Activated CD4-positive, alpha-beta memory T cell treated with anti-CD3 and anti-CD28 coated beads for 36 hours (primary cell): ENCODE data around the gene KNTC1. TPM values are rescaled to one million over a fixed set of nuclear protein-coding genes. Genes with fewer than 3 reads are reported as not detected.
"Not testable (repeated sequence)": the region's sequence is repeated elsewhere in the genome, so short reads cannot be mapped to it uniquely, and the experiment has no call there.

Experiments used
- CTCF ChIA-PET: fragments of 350-600 bp; sonication (Branson Sonifier 250); formaldehyde crosslinking; loops from one replicate; lab custom pipeline; 2021; ENCODE audit warnings: antibody characterized with exemption, inconsistent platforms; lab: Charles Lee
- POLR2A ChIA-PET: fragments of 350-600 bp; sonication (Branson Sonifier 250); formaldehyde crosslinking; loops from one replicate; lab custom pipeline; 2021; ENCODE audit warnings: antibody characterized with exemption; lab: Charles Lee
- DNase-seq: peaks from one replicate; pipeline ENCODE4 v3.0.0-alpha.2; 2020
- H3K27ac Mint-ChIP-seq: one replicate; pipeline ENCODE4 v1.8.0; 2021; ENCODE audit warnings: mixed read lengths
- H3K27me3 Mint-ChIP-seq: one replicate; pipeline ENCODE4 v1.8.0; 2021; ENCODE audit warnings: mixed read lengths
- H3K36me3 Mint-ChIP-seq: one replicate; pipeline ENCODE4 v1.8.0; 2021; ENCODE audit warnings: mixed read lengths
- H3K4me1 Mint-ChIP-seq: one replicate; pipeline ENCODE4 v1.8.0; 2021; ENCODE audit warnings: low read depth, mixed read lengths
- H3K4me3 Mint-ChIP-seq: one replicate; pipeline ENCODE4 v1.8.0; 2021; ENCODE audit warnings: mild to moderate bottlenecking, mixed read lengths
- H3K9me3 Mint-ChIP-seq: one replicate; pipeline ENCODE4 v1.8.0; 2021; ENCODE audit warnings: mixed read lengths
- intact Hi-C: fragments of 100-400 bp; cut with micrococcal nuclease; formaldehyde crosslinking; loops from one replicate; pipeline ENCODE4 v1.15.1; 2023
- total RNA-seq, 2 experiments: library from RNA; stranded (reverse); gene quantifications; one replicate each; pipeline ENCODE4 v1.2.3, GENCODE V29; 2021

Gene KNTC1
- total RNA-seq, 2 experiments from 2014 or later = 136 to 147 TPM

DNA sequence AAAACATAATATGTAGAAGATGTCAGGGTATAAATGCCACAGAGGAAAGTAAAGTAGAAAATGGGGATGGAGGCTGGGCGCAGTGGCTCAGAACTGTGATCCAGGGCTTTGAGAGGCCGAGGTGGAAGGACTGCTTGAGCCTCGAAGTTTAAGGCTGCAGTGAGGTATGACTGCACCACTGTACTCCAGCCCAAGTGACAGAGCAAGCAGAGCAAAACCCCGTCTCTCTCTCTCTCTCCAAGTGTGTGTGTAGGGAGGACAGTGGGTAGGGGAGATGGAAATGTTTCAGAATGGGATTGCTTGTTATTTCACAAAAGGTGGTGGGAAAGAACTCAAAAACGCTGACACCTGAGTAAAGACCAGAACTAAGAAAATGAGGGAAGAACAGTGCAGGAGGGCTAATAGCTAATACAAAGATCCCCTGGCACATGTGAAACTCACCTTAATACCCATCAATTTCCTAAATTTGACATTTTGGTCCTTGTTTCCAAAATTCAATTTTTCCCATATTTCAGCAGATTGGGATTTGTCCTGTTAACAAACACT, 20.6 kb upstream of the KNTC1 start:
- Mint-ChIP-seq H3K4me3 (no peak overlapping the region), H3K27ac (peak overlapping the region; percentile 34), H3K36me3 (peaks cover 55% of the 10 kb centered on the region), H3K27me3 (no peaks in the 10 kb centered on the region), H3K9me3 (no peaks in the 10 kb centered on the region), H3K4me1 (peaks cover 9% of the 10 kb centered on the region)
- ChIA-PET CTCF (no interaction called here), POLR2A (interaction anchor here (14.9 kb wide), 1 partner anchor 17 kb away, joined by 215 read pairs; the partner anchor contains the start of genes KNTC1 and RSRC2)
- DNase-seq = no peak
- intact Hi-C loops = no loop called here

GRCh38 chr12:122508163-122508562, 18.9 kb upstream of the KNTC1 start:
- DNase-seq = no peak
- H3K27me3 Mint-ChIP-seq = no peaks in the 10 kb centered on the region
- no peaks in the 10 kb centered on the region for H3K9me3 Mint-ChIP-seq
- intact Hi-C loops = no loop called here
- peaks cover 62% of the 10 kb centered on the region for H3K36me3 Mint-ChIP-seq
- H3K4me1 Mint-ChIP-seq = no peaks in the 10 kb centered on the region
- ChIA-PET CTCF (interaction anchor here (0.6 kb wide), 1 partner anchor 150 kb away, joined by 3 read pairs; no protein-coding TSS in a partner anchor), POLR2A (interaction anchor here (1.2 to 14.9 kb wide), 2 partner anchors 16 to 109 kb away, joined by 5 to 215 read pairs; partner anchors contain the start of genes KNTC1 and RSRC2)
- H3K27ac Mint-ChIP-seq = no peak overlapping the region
- no peak overlapping the region for H3K4me3 Mint-ChIP-seq

DNA sequence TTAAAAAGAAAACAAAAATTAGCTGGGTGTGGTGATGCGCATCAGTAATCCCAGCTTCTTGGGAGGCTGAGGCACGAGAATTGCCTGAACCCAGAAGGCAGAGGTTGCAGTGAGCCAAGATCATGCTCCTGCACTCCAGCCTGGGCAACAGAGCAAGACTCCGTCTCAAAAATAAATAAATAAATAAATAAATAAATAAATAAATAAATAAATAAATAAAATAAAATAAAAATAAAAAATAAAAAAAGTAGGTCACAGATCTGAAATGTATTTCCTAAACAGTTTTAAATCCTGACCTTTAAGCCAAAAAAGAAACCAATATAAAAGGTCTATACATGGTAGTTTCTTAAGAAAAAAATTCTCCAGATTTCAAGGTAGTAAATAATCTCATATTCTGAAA, 14.0 kb upstream of the KNTC1 start:
- H3K9me3 Mint-ChIP-seq, intact Hi-C loops, DNase-seq, H3K27me3 Mint-ChIP-seq, H3K4me3 Mint-ChIP-seq, H3K27ac Mint-ChIP-seq: not testable (repeated sequence)
- ChIA-PET POLR2A (interaction anchor here (1.4 to 3.4 kb wide), 2 partner anchors 12 to 14 kb away, joined by 4 to 11 read pairs; partner anchors contain the start of genes KNTC1, RSRC2 and ZCCHC8), CTCF (interaction anchor here (1.0 to 1.4 kb wide), 3 partner anchors 12 to 113 kb away, joined by 3 to 5 read pairs (median 5); no protein-coding TSS in a partner anchor)
- peaks cover 68% of the 10 kb centered on the region for H3K36me3 Mint-ChIP-seq
- H3K4me1 Mint-ChIP-seq = peaks cover 14% of the 10 kb centered on the region

DNA sequence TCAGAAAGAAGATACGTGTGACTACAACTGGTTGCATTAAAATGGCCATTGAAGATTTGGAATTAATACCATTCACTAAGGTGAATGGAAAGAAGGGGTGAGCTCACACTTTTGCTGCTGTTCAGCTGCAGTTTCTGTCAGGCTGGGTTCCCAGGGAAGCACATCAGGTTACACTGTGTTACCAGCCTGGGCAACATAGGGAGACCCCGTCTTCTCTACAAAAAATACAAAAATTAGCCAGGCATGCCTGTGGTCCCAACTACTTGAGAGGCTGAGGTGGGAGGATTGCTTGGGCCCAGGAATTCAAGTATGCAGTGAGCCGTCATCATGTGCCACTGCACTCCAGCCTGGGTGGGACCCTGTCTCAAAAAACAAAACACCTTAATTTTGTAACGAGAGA, 13.4 kb upstream of the KNTC1 start:
- H3K27ac Mint-ChIP-seq = no peak overlapping the region
- H3K27me3 Mint-ChIP-seq = no peaks in the 10 kb centered on the region
- ChIA-PET POLR2A (interaction anchor here (1.4 kb wide), 1 partner anchor 13 kb away, joined by 4 read pairs; the partner anchor contains the start of genes KNTC1 and RSRC2), CTCF (interaction anchor here (1.0 to 1.4 kb wide), 3 partner anchors 12 to 114 kb away, joined by 3 to 5 read pairs (median 5); no protein-coding TSS in a partner anchor)
- intact Hi-C loops = no loop called here
- no peaks in the 10 kb centered on the region for H3K9me3 Mint-ChIP-seq
- H3K4me3 Mint-ChIP-seq = no peak overlapping the region
- peaks cover 71% of the 10 kb centered on the region for H3K36me3 Mint-ChIP-seq
- peaks cover 17% of the 10 kb centered on the region for H3K4me1 Mint-ChIP-seq
- DNase-seq = no peak

DNA sequence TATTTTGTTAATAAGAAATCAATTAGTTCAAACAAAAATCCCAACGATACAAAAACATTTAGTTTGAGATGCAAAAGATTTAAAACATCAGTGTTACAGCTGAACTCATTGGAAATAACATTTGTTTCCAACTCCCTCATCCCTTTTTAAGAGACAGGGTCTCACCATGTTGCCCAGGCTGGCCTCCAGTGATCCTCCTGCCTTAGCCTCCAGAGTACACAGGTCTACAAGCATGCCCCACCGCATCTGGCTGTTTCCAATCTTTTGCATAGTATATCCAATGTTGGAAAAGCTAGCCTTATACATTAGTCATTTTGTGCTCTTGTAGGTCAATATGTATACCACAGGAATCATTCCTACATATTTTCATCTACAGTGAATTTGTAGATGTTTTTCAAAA, 11.8 kb upstream of the KNTC1 start:
- ChIA-PET POLR2A (no interaction called here), CTCF (interaction anchor here (1.0 kb wide), 1 partner anchor 278 kb away, joined by 3 read pairs; no protein-coding TSS in a partner anchor)
- DNase-seq = no peak
- peaks cover 72% of the 10 kb centered on the region for H3K36me3 Mint-ChIP-seq
- intact Hi-C loops = no loop called here
- H3K9me3 Mint-ChIP-seq = no peaks in the 10 kb centered on the region
- peaks cover 29% of the 10 kb centered on the region for H3K4me1 Mint-ChIP-seq
- no peak overlapping the region for H3K4me3 Mint-ChIP-seq
- no peaks in the 10 kb centered on the region for H3K27me3 Mint-ChIP-seq
- peak overlapping the region; percentile 18 for H3K27ac Mint-ChIP-seq

DNA sequence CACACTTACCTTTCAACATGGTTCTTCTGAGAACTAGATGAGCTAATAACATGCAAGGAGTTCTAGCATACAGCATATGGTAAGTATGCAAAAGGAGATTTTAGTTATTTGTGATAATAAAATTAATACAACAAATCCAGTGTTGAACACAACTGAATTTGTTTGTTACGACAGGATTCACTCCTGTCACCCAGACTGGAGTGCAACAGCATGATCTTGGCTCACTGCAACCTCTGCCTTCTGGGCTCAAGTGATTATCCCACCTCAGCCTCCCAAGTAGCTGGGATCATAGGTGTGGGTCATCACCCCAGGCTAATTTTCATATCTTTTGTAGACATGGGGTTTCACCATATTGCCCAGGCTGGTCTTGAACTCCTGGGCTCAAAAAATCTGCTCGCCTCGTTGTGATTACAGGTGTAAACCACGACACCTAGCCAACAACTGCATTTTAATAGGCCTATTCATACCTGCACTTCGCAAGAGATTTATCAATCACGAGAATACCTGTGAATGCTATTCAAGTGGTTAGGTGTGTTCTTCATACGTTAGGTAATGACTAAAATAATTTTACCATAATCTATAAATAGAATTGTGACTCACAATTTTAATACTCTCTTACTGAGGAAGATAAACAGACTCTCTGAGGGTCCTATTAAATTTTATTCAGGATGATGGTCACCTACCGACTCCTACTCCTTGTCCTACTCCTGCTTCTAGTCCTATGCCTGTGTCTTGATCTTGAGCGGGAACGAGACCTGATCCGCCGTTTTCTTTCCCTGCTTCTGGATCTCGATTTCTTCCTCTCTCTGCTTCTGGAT, 10.3 kb upstream of the KNTC1 start:
- CTCF ChIA-PET = no interaction called here
- Mint-ChIP-seq H3K4me3 (no peak overlapping the region), H3K9me3 (no peaks in the 10 kb centered on the region), H3K36me3 (peaks cover 73% of the 10 kb centered on the region), H3K4me1 (peaks cover 39% of the 10 kb centered on the region), H3K27me3 (no peaks in the 10 kb centered on the region), H3K27ac (peak overlapping the region; percentile 29)
- POLR2A ChIA-PET = interaction anchor here (0.5 to 13.6 kb wide), 2 partner anchors 15 to 144 kb away, joined by 3 to 215 read pairs; partner anchors contain the start of gene ZCCHC8
- intact Hi-C loops = no loop called here
- DNase-seq = no peak

DNA sequence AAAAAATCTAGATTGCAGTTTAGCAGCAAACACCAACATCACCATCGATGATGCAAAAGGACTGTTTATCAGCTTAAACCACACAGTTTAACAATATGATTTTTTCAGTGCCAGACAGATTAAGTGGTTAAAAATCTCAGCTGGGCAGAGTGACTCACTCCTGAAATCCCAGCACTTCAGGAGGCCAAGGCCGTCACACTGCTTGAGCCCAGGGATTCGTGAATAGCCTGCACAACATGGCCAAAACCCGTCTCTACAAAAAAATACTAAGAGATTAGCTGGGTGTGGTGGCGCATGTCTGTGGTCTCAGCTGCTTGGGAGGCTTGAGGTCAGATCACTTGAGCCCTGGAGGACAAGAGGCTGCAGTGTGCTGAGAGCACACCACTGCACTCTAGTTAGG, 9.2 kb upstream of the KNTC1 start:
- POLR2A ChIA-PET = interaction anchor here (1.0 to 13.6 kb wide), 3 partner anchors 8 to 31 kb away, joined by 3 to 215 read pairs (median 5); partner anchors contain the start of genes RSRC2 and ZCCHC8
- peak overlapping the region; percentile 2 for H3K27ac Mint-ChIP-seq
- peaks cover 49% of the 10 kb centered on the region for H3K4me1 Mint-ChIP-seq
- H3K4me3 Mint-ChIP-seq = no peak overlapping the region
- CTCF ChIA-PET = no interaction called here
- H3K27me3 Mint-ChIP-seq = no peaks in the 10 kb centered on the region
- peaks cover 74% of the 10 kb centered on the region for H3K36me3 Mint-ChIP-seq
- no peaks in the 10 kb centered on the region for H3K9me3 Mint-ChIP-seq
- intact Hi-C loops = no loop called here
- no peak for DNase-seq

DNA sequence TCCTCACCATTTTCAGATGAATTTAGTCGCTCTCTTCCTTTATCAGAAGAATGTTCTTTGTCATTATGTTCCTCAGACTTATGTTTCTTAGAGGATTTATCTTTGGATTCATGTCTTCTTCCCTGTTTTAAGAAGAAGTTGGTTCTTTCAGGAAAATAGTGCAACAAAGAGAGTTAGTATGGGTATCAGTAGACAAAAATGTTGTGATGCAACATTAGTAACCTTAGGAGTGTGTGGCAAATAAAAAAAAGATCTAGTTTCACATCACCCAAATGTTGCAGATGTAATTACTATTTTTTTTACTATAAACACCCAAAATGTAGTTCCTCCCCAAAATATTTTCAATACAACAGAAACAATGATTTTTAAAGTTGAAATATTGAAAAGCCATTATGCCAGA, 8.1 kb upstream of the KNTC1 start:
- DNase-seq = no peak
- POLR2A ChIA-PET = interaction anchor here (0.6 to 13.6 kb wide), 2 partner anchors 18 to 104 kb away, joined by 5 to 215 read pairs; partner anchors contain the start of gene ZCCHC8
- no peaks in the 10 kb centered on the region for H3K9me3 Mint-ChIP-seq
- H3K27me3 Mint-ChIP-seq = no peaks in the 10 kb centered on the region
- H3K27ac Mint-ChIP-seq = peak overlapping the region; percentile 58
- peaks cover 77% of the 10 kb centered on the region for H3K36me3 Mint-ChIP-seq
- CTCF ChIA-PET = interaction anchor here (1.0 kb wide), 1 partner anchor 18 kb away, joined by 3 read pairs; the partner anchor contains the start of gene ZCCHC8
- peaks cover 59% of the 10 kb centered on the region for H3K4me1 Mint-ChIP-seq
- H3K4me3 Mint-ChIP-seq = no peak overlapping the region
- intact Hi-C loops = no loop called here

DNA sequence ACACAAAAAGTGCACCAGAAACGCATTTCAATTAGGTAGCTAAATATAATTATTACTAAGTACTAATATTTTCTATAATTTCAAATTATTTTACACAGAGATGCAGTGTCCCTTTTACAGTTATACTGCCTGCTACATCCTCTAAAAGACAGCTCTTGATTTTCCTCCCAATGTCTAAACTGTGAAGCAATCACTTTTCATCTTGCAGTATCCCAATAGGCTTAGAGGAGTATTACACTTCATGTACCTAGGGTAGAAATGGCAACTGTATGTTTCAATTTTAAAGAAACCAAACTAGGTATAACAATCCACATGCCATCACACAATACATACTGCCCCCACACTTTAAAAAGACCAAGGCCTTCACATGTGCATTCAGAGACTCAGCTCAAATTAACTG, 7.6 kb upstream of the KNTC1 start:
- Mint-ChIP-seq H3K27me3 (no peaks in the 10 kb centered on the region), H3K27ac (peak overlapping the region; percentile 26), H3K36me3 (peaks cover 80% of the 10 kb centered on the region), H3K4me1 (peaks cover 64% of the 10 kb centered on the region), H3K9me3 (no peaks in the 10 kb centered on the region), H3K4me3 (no peak overlapping the region)
- no peak for DNase-seq
- intact Hi-C loops = no loop called here
- CTCF ChIA-PET = interaction anchor here (0.6 to 1.0 kb wide), 2 partner anchors 19 to 253 kb away, joined by 3 to 4 read pairs; partner anchors contain the start of gene ZCCHC8
- POLR2A ChIA-PET = interaction anchor here (0.6 to 13.6 kb wide), 2 partner anchors 18 to 103 kb away, joined by 5 to 215 read pairs; partner anchors contain the start of gene ZCCHC8

DNA sequence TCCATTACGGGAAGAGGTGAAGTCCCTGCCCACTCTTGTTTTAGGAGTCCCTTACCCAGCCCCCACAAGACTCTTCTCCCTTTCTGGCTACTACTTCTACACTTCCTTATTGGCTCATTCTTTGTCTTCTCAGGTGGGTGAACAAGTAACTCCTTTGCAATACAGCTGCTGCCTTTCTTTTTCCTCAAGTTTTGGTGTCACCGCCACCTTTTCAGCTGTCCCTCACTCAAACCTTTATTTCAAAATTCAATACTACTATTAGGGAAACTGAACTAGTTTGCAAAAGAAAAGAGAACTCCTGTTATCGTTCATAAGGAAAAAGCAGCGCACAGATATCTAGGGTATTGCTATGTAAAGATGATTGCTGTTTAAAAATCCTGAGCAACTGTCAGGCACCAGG, 6.4 kb upstream of the KNTC1 start:
- no peak for DNase-seq
- H3K36me3 Mint-ChIP-seq = peaks cover 83% of the 10 kb centered on the region
- CTCF ChIA-PET = no interaction called here
- peak overlapping the region; percentile 35 for H3K27ac Mint-ChIP-seq
- H3K9me3 Mint-ChIP-seq = no peaks in the 10 kb centered on the region
- H3K27me3 Mint-ChIP-seq = no peaks in the 10 kb centered on the region
- peaks cover 63% of the 10 kb centered on the region for H3K4me1 Mint-ChIP-seq
- POLR2A ChIA-PET = interaction anchor here (13.6 kb wide), 1 partner anchor 19 kb away, joined by 215 read pairs; the partner anchor contains the start of gene ZCCHC8
- no peak overlapping the region for H3K4me3 Mint-ChIP-seq
- intact Hi-C loops = no loop called here

- Mint-ChIP-seq H3K36me3 (peaks cover 61% of the 10 kb centered on the region), H3K27ac (peak overlapping the region; percentile 41), H3K9me3 (no peaks in the 10 kb centered on the region), H3K4me1 (peaks cover 53% of the 10 kb centered on the region), H3K4me3 (no peak overlapping the region), H3K27me3 (no peaks in the 10 kb centered on the region)
- DNase-seq = no peak
- intact Hi-C loops = no loop called here
- ChIA-PET CTCF (interaction anchor here (1.1 kb wide), 1 partner anchor 33 kb away, joined by 3 read pairs; no protein-coding TSS in a partner anchor), POLR2A (interaction anchor here (0.7 to 13.6 kb wide), 2 partner anchors 22 to 236 kb away, joined by 4 to 215 read pairs; partner anchors contain the start of gene ZCCHC8)
Measured at GRCh38 chr12:122523280-122523679, 3.8 kb upstream of the KNTC1 start.
